Neural progenitor cell (in vitro differentiated cells): ENCODE measurements around the gene KRTAP12-2. TPM values are rescaled to one million over a fixed set of nuclear protein-coding genes. Genes with fewer than 3 reads are reported as not detected.

Source experiments
- DNase-seq: peaks from one replicate; pipeline ENCODE4 v3.0.0-alpha.2; 2016; ENCODE audit warnings: low spot score
- H2AFZ ChIP-seq: fragments of 200-600 bp; sonication (generic); replicated peaks from 2 replicates; pipeline ENCODE4 v1.6.1; 2016; ENCODE audit warnings: antibody characterized with exemption
- H3F3A ChIP-seq: fragments of 200-600 bp; sonication (generic); 2 replicates; pipeline ENCODE4 v1.6.1; 2016; ENCODE audit warnings: antibody characterized with exemption, low read depth
- H3K27ac ChIP-seq: fragments of 200-600 bp; sonication (generic); 2 replicates; pipeline ENCODE4 v1.5.1; 2016; ENCODE audit warnings: mild to moderate bottlenecking
- H3K27me3 ChIP-seq: fragments of 200-600 bp; sonication (generic); 2 replicates; pipeline ENCODE4 v1.6.1; 2016; ENCODE audit warnings: mild to moderate bottlenecking, moderate library complexity
- H3K36me3 ChIP-seq: fragments of 200-600 bp; sonication (generic); 2 replicates; pipeline ENCODE4 v1.5.1; 2016
- H3K4me1 ChIP-seq: fragments of 200-600 bp; sonication (generic); 2 replicates; pipeline ENCODE4 v1.6.1; 2016; ENCODE audit warnings: mixed run types
- H3K4me2 ChIP-seq: fragments of 200-600 bp; sonication (generic); 2 replicates; pipeline ENCODE4 v1.6.1; 2016
- H3K4me3 ChIP-seq: fragments of 200-600 bp; sonication (generic); 2 replicates; pipeline ENCODE4 v1.5.1; 2016
- H3K79me2 ChIP-seq: fragments of 200-600 bp; sonication (generic); 2 replicates; pipeline ENCODE4 v1.6.1; 2016; ENCODE audit warnings: low read depth
- H3K9ac ChIP-seq: fragments of 200-600 bp; sonication (generic); 2 replicates; pipeline ENCODE4 v1.6.1; 2016
- H3K9me3 ChIP-seq: fragments of 200-600 bp; sonication (generic); 2 replicates; pipeline ENCODE4 v1.5.1; 2016; ENCODE audit warnings: low read depth
- H4K20me1 ChIP-seq: fragments of 200-600 bp; sonication (generic); 2 replicates; pipeline ENCODE4 v1.6.1; 2016; ENCODE audit warnings: low read depth
- H3K27ac Mint-ChIP-seq: 3 replicates; pipeline ENCODE4 v1.8.0; 2021; ENCODE audit warnings: mixed read lengths
- H3K27me3 Mint-ChIP-seq: 2 replicates; pipeline ENCODE4 v1.8.0; 2022; ENCODE audit warnings: low read depth, mild to moderate bottlenecking, inconsistent platforms, moderate library complexity, mixed read lengths; ENCODE audit not compliant: insufficient read depth
- H3K36me3 Mint-ChIP-seq: 3 replicates; pipeline ENCODE4 v1.8.0; 2021; ENCODE audit warnings: mixed read lengths
- H3K4me1 Mint-ChIP-seq: 3 replicates; pipeline ENCODE4 v1.8.0; 2021; ENCODE audit warnings: mixed read lengths
- H3K4me3 Mint-ChIP-seq: 3 replicates; pipeline ENCODE4 v1.8.0; 2021; ENCODE audit warnings: mild to moderate bottlenecking, moderate library complexity, mixed read lengths
- H3K9me3 Mint-ChIP-seq: 3 replicates; pipeline ENCODE4 v1.8.0; 2020; ENCODE audit warnings: mixed read lengths
- EZH2 ChIP-seq: fragments of 200-600 bp; sonication (generic); IDR thresholded peaks from 2 replicates; pipeline ENCODE4 v1.6.1; 2017; ENCODE audit warnings: antibody characterized with exemption, mild to moderate bottlenecking, moderate library complexity
- EZH2phosphoT487 ChIP-seq: fragments of 200-600 bp; sonication (generic); IDR thresholded peaks from 2 replicates; pipeline ENCODE4 v1.6.1; 2017; ENCODE audit warnings: antibody characterized with exemption
- total RNA-seq: library from RNA; depleted of rRNA; stranded (reverse); fragments of >200 nt; gene quantifications from 2 replicates; pipeline ENCODE4 v1.2.3, GENCODE V29; 2015; ENCODE audit warnings: low replicate concordance
- TF ChIP-seq, protein P1 (sequence below): fragments of 200-600 bp; sonication (generic); IDR thresholded peaks from 2 replicates; pipeline ENCODE4 v1.5.1; 2017; ENCODE audit warnings: antibody characterized with exemption, mild to moderate bottlenecking

Gene KRTAP12-2
- total RNA-seq, 1 donor from 2014 or later, result not detected

DNA sequence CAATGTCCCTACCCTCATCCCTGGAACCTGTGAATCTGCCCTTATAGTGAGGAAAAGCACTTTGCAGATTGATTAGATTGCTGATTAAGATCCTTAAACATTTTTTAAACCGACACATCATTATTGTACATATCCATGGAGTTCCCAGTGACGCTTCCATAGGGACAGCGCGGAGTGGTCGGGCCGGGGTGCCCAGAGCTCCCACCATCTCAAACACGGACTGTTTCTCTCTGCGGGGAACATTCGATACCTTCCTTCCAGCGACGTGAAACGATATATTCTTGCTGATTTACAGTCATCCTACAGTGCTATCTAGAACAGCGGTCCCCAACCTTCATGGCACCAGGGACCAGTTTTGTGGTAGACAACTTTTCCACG is 34.3 kb upstream of the KRTAP12-2 start:
- H3K27ac Mint-ChIP-seq, result no peak overlapping the region
- no peaks in the 10 kb centered on the region for H3K36me3 ChIP-seq
- no peaks in the 10 kb centered on the region for H3F3A ChIP-seq
- H3K9me3 ChIP-seq, result no peaks in the 10 kb centered on the region
- H4K20me1 ChIP-seq, result no peaks in the 10 kb centered on the region
- H3K4me2 ChIP-seq, result no peak overlapping the region
- H2AFZ ChIP-seq, result no peak overlapping the region
- H3K4me1 ChIP-seq, result peaks cover 31% of the 10 kb centered on the region
- H3K9me3 Mint-ChIP-seq, result peaks cover 4% of the 10 kb centered on the region
- peaks cover 39% of the 10 kb centered on the region for H3K27me3 ChIP-seq
- no peak overlapping the region for H3K27ac ChIP-seq
- H3K27me3 Mint-ChIP-seq, result peaks cover 55% of the 10 kb centered on the region
- H3K79me2 ChIP-seq, result no peaks in the 10 kb centered on the region
- TF ChIP-seq, protein P1, sequence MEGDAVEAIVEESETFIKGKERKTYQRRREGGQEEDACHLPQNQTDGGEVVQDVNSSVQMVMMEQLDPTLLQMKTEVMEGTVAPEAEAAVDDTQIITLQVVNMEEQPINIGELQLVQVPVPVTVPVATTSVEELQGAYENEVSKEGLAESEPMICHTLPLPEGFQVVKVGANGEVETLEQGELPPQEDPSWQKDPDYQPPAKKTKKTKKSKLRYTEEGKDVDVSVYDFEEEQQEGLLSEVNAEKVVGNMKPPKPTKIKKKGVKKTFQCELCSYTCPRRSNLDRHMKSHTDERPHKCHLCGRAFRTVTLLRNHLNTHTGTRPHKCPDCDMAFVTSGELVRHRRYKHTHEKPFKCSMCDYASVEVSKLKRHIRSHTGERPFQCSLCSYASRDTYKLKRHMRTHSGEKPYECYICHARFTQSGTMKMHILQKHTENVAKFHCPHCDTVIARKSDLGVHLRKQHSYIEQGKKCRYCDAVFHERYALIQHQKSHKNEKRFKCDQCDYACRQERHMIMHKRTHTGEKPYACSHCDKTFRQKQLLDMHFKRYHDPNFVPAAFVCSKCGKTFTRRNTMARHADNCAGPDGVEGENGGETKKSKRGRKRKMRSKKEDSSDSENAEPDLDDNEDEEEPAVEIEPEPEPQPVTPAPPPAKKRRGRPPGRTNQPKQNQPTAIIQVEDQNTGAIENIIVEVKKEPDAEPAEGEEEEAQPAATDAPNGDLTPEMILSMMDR, result no peak
- TF ChIP-seq EZH2 (no peak), EZH2phosphoT487 (no peak)
- H3K4me3 Mint-ChIP-seq, result no peak overlapping the region
- H3K9ac ChIP-seq, result no peak overlapping the region
- no peak for DNase-seq
- no peaks in the 10 kb centered on the region for H3K36me3 Mint-ChIP-seq
- peaks cover 60% of the 10 kb centered on the region for H3K4me1 Mint-ChIP-seq
- H3K4me3 ChIP-seq, result no peak overlapping the region

DNA sequence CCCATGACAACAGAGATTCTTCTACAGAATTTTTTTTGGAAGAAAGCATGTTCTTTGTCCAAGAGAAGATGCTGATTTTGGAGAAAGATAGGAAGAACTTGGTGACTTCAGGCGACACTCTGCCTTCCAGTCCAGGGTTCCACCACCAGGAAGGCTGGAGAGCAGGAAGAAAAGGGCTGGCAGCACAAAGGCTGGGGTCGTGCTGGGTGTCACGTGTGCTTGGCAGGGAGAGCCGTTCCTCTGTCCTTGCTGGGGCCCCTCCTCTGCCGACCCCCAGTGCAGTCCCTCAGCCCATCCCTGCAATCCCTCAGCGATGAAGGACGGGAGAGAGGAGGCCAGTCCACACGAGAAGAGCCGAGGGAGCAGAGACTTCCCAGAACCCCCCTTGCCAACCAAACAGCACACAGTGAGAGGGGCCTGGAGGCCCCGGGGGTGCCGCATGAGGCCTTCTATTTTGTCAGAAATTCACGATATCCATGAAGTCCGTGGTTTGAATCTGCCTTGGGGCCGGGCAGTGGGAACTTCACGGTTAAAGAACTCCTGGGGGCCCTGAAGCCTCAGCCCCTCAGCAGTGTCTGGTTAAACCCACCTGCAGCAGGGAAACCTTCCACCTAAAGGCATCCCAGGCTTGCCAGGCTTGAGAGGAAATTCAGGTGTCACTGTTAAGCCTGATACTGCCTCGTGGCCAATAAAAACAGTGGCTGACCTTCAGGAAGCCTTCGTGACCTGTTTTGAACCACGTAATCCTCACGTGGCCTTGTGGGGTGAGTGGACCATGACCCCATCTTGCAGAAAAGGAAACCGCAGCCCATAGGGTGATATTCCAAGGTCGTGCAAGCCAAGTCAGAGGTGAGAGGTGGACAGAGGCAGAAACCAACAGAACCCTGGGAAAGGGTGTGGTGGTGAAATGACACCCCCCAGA is 33.6 kb upstream of the KRTAP12-2 start:
- H3K9me3 Mint-ChIP-seq, result peaks cover 5% of the 10 kb centered on the region
- Histone ChIP-seq H3K79me2 (no peaks in the 10 kb centered on the region), H3K36me3 (no peaks in the 10 kb centered on the region), H3K9ac (no peak overlapping the region), H3K9me3 (no peaks in the 10 kb centered on the region), H3K4me1 (peaks cover 31% of the 10 kb centered on the region), H3K27me3 (peaks cover 33% of the 10 kb centered on the region), H2AFZ (peak overlapping the region; percentile 40), H4K20me1 (no peaks in the 10 kb centered on the region), H3K4me2 (no peak overlapping the region), H3K27ac (no peak overlapping the region), H3F3A (no peaks in the 10 kb centered on the region), H3K4me3 (no peak overlapping the region)
- H3K27ac Mint-ChIP-seq, result no peak overlapping the region
- H3K27me3 Mint-ChIP-seq, result peaks cover 49% of the 10 kb centered on the region
- H3K4me1 Mint-ChIP-seq, result peaks cover 61% of the 10 kb centered on the region
- no peak for DNase-seq
- no peaks in the 10 kb centered on the region for H3K36me3 Mint-ChIP-seq
- TF ChIP-seq EZH2phosphoT487, result no peak
- TF ChIP-seq, protein P1, result no peak
- TF ChIP-seq EZH2, result no peak
- no peak overlapping the region for H3K4me3 Mint-ChIP-seq

DNA sequence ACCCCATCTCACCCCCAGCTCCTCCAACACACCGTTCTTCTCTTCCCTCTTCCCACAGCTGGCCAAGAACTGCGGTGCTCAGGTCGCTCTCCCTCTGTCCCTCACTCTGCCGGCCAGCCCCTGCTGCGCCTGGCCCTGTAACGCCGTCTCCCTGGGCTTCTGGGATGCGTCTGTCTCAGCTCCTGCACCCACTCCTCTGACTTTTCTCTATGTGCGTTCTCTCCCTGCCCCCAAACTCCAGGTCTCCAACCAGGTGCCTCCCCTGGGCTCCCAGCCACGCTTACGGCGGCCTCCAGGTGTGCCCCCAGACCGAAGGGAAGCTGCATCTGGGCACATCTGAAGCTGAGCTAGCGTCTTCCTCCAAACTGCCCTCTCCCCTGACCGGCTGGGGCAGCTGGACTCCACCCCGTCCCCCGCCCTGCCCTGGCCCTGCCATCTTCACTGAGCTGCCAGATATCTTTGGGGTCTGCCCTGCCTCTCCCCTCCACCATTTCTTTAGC is 32.8 kb upstream of the KRTAP12-2 start:
- DNase-seq, result no peak
- H3K36me3 ChIP-seq, result no peaks in the 10 kb centered on the region

More for the DNA sequence above, 32.8 kb upstream of the KRTAP12-2 start:
- Histone ChIP-seq H3K4me2 (no peak overlapping the region), H3K9me3 (no peaks in the 10 kb centered on the region), H3K9ac (no peak overlapping the region), H3F3A (no peaks in the 10 kb centered on the region), H3K4me1 (peaks cover 31% of the 10 kb centered on the region), H2AFZ (peak overlapping the region; percentile 40), H4K20me1 (no peaks in the 10 kb centered on the region), H3K4me3 (no peak overlapping the region), H3K79me2 (no peaks in the 10 kb centered on the region), H3K27me3 (peaks cover 25% of the 10 kb centered on the region), H3K27ac (no peak overlapping the region)
- no peak overlapping the region for H3K4me3 Mint-ChIP-seq
- TF ChIP-seq EZH2 (no peak), EZH2phosphoT487 (no peak)
- TF ChIP-seq, protein P1, result no peak
- H3K4me1 Mint-ChIP-seq, result peaks cover 56% of the 10 kb centered on the region
- H3K27me3 Mint-ChIP-seq, result peaks cover 46% of the 10 kb centered on the region
- no peaks in the 10 kb centered on the region for H3K36me3 Mint-ChIP-seq
- peaks cover 3% of the 10 kb centered on the region for H3K9me3 Mint-ChIP-seq
- peak overlapping the region; percentile 71 for H3K27ac Mint-ChIP-seq
